GM12892 (cell line): Measurements from ENCODE around the gene SLC15A5.

Experiments
- POLR2A ChIP-seq: IDR thresholded peaks from 2 replicates; pipeline ENCODE4 v1.6.1; 2011; ENCODE audit warnings: low read depth, low read length, control low read depth
- POLR2AphosphoS5 ChIP-seq: IDR thresholded peaks from 2 replicates; pipeline ENCODE4 v1.6.1; 2011; ENCODE audit warnings: low read depth, low read length, control low read depth

GRCh38 chr12:16197600-16197999, 79.9 kb downstream of the SLC15A5 start:
- TF ChIP-seq POLR2A (no peak), POLR2AphosphoS5 (no peak)
